Hypothalamus (tissue), 51 donors: Measurements from ENCODE around the gene MMP19.
A peak's percentile ranks its signal among the peaks of the same experiment; 100 is the strongest.
"Not testable (repeated sequence)": the region's sequence is repeated elsewhere in the genome, so short reads cannot be mapped to it uniquely, and the experiment has no call there.

ENCODE experiments used
- DNase-seq, 51 donors: peaks; one replicate each; lab custom pipeline; 2025; lab: John Stamatoyannopoulos, UW

MMP19 gene

DNA sequence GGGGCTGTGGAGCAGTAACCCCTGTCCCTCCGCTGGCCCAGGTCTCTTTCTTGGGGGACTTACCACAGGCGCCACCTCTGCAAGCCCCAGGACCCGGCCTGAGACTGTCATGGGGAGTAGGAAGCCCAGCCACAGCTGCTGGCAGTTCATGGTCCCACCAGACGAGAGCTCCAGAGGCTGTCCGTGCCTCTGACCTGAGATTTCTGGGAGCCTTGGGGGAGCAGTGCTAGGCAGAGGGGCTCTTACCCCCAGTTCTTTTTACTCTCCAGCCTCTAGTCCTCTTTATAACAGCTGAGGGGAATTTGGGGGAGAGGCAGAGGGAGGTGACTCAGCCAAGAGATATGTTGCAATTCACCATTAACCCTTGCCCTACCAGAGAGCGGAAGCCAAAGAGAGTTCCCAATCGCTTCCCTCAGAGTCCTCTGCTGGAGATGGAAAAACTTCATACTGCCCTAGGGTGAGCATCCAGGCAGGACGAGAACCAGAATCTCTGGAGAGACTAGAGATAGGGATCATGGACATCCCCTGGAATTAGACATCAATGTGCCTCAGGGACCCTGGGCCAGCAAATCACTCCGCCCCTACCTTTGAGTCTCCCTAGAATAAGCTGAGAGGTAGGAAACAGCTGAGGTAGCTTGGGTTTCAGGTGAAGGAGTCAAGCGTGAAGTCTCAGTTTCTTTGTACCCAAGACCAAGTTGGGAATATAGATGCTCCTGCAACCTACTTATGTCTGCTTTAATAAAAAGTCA, at the start of gene MMP19:
Gene MMP19, minus strand, starts transcription at position 256 of the 749 bp plus-strand sequence. Its CDS starts 106 bp downstream, at position 150.
- DNase-seq = no peak

GRCh38 chr12:55891310-55891709, 48.6 kb upstream of the MMP19 start:
- no peak for DNase-seq

DNA sequence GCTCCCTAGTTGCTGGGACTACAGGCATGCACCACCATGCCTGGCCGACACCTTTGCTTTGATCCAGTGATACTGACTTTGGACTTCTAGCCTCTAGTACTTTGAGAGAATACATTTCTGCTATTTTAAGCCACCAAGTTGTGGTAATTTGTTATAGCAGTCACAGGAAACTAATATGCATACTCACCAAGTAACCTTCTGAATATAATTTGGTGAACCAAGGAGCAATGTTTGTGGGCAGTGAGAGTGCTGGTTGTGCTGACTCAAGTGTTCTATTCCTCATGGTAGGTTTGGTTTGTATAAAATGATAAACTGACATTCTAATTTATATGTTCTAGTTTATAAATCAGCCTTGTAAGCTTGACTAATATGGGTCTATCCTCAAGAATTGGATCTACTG, 42.4 kb upstream of the MMP19 start:
- no peak for DNase-seq

DNA sequence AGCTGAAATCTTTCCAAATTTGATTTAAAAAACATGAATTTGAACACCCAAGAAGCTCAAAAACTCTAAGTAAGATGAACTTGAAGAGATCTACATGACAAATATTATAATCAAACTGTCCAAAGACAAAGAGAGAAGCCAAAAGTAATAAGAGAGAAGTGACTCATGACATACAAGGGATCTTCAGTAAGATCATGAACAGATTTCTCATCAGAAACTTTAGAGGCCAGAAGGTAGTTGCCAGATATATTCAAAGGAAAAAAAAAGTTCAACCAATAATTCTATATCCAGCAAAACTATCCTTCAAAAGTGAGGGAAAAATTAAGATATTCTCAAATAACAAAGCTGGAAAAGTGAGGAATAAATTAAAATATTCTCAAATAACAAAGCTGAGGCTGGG, 35.1 kb upstream of the MMP19 start:
- DNase-seq = no peak

DNA sequence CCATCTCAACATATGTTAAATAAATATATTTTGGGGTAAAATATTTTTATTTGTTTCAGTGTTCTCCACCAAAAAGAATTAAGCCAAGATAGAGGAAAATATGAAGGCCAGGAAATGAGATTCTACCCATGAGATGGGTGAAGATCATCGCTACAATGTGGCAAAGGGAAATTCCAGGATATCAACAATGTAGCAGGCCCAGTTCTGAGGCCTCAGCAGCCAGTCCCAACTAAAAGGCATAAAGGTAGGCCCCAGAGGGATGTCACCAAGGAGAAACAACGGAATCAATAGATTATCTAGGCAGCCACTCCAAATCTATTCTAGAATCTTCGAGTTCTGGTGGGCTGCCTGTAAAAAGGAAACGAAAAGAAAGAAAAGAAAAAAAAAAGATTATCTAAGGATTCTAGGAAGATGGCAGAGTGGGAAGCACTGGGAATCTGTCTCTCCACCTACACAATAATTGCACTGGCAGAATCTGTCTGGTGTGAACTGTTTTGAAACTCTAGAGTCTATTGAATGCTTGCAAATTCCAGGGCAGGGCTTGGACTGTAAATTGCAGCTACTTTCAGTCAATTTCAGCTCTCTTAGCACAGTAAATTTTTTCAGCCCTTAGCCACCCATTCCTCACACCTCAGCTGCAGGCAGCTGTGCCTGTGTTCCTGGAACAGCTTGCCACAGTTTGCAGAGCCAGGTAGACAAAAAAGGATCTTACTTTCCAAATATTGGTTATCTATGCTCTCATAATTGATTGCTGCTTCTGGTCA, 33.1 kb upstream of the MMP19 start:
- DNase-seq = peak in 1 of 51 donors; percentile 4

DNA sequence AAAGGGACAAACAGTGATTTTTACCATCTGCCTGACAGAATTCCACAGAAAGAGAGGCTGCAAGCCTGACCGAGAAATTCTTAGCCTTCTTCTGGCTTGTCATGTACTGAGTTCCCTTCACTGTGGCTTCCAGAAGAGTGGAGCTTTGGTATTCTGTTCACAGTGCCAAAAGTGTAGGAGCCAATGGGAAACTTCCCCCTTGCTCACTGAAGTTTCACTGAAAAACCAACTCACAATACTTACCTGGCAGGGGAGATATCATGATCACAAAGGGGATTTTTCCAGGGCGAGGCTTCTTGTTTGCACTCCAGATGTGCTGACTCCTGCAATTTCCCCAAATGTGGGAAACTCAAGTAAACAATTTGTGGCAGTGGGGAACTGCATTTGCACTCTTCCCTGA, 31.7 kb upstream of the MMP19 start:
- DNase-seq = no peak

DNA sequence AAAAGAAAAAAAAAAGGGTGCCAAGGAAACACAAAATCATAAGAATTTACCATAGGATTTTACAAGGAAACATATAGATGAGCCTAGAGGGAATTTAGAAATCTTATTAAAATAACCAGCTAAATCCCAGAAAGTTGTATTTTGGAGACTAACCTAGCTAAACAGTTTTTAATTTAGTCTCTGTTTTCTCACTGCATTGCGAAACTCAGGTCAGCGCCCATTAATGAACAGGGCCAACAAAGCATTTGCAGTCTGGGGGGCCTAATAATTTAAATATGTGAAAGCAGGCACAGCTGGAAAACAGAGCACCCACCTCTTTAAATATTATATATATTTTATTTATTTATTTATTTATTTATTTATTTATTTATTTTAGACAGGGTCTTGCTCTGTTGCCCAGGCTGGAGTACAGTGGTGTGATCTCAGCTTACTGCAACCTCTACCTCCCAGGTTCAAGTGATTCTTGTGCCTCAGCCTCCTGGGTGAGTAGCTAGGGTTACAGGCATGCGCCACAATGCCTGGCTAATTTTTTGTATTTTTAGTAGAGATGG, 23.8 kb upstream of the MMP19 start:
- DNase-seq = not testable (repeated sequence)

GRCh38 chr12:55865327-55865726, 22.6 kb upstream of the MMP19 start:
- DNase-seq = no peak

DNA sequence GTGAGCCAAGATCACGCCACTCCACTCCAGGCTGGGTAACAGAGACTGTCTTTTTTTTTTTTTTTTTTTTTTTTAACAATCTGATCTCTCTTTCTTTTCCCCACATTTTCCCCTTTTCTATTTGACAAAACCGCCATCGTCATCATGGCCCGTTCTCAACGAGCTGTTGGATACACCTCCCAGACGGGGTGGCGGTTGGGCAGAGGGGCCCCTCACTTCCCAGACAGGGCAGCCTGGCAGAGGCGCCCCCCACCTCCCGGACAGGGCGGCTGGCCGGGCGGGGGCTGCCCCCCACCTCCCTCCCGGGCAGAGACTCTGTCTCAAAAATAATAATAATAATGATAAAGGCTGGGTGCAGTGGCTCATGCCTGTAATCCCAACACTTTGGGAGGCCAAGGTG, 20.2 kb upstream of the MMP19 start:
- DNase-seq = not testable (repeated sequence)

DNA sequence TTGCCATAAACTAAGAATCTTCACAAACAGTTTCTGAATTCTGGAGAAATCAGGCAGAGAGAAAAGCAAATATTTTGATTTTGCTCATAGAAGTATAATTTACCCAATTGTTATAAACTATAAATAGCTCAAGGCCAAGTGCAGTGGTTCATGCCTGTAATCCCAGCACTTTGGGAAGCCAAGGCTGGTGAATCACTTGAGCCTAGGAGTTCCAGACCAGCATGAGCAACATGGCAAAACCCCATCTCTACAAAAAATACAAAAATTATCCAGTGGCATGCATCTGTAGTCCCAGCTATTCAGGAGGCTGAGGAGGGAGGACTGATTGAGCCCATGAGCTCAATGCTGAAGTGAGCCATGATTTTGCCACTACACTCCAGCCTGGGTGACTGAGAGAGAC, 19.6 kb upstream of the MMP19 start:
- no peak for DNase-seq

GRCh38 chr12:55861871-55862270, 19.1 kb upstream of the MMP19 start:
- DNase-seq = no peak

- no peak for DNase-seq
Observed at GRCh38 chr12:55861396-55861795, 18.7 kb upstream of the MMP19 start.

- DNase-seq = no peak
Observed at GRCh38 chr12:55852740-55853139, 10.0 kb upstream of the MMP19 start.

DNA sequence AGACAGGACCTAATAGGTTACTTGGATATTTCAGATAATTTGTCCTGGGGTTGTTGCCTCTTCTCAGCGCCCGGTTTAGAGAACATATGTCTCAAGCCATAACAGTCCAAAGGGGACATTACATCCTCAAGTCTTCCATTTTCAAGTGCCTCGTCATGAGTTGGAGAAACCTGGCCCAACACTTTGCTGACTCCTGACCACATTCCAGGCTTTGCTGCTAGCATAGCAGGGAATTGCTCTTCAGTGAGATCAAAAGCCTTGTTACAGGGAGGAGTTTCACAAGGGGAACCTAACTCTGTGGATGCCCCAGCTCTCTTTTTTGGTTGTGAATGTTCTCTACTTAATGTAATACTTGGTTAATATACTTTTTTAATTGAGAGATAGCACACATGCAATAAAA, 8.2 kb upstream of the MMP19 start:
- DNase-seq = no peak

GRCh38 chr12:55850401-55850800, 7.7 kb upstream of the MMP19 start:
- no peak for DNase-seq

- no peak for DNase-seq
Observed at GRCh38 chr12:55849616-55850343, 7.0 kb upstream of the MMP19 start.

DNA sequence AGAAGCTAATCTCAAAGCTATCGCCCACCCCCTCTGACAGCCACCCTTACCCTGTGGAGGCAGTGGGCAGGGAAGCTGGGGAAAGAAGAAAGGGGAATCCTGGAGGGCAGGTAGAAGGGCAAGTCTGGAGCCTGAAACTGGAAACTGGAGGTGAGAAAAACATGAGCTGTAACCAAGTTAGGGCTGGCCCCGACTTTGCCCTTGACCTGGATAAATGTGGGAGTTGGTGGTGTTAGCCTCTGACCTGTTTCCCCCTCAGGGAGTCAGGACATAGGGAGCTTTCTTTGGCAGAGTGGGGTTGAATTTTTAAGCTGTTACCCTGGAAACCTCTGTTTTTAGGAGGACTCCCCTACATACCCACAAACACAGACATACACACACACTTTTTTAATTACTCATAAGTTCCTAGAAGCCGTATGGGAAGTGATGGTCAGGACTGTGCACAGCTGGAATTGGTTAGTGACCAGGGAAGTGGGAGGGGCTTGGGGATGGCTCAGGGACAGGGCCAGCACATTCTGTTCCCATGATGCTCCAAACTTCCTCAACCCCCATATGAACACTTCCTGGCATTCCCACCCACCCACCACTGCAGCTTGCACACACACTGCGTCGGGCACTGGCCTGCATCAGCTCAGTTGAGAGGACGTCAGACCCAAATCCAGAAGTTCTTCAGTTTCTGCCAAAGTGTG, 5.0 kb upstream of the MMP19 start:
- DNase-seq = peak in 14 of 51 donors; percentile 7 to 56 (median 18)

- peak in 2 of 51 donors; percentile 18 to 62 for DNase-seq
Observed at GRCh38 chr12:55847033-55847432, 4.3 kb upstream of the MMP19 start.

- DNase-seq = no peak
Observed at GRCh38 chr12:55845785-55846496, 3.2 kb upstream of the MMP19 start.

GRCh38 chr12:55845361-55845760, 2.6 kb upstream of the MMP19 start:
- DNase-seq = no peak
